Memory B cell (primary cell): Measurements from ENCODE around the gene ROBO1.

Experiments
- ATAC-seq: fragments of 150-1000 bp; cut with Tn5 transposase; 2 replicates; pipeline ENCODE4 v1.10.0; 2021; ENCODE audit warnings: low read depth, mild to moderate bottlenecking, moderate library complexity
- DNase-seq, 2 donors: peaks; one replicate each; pipeline ENCODE4 v3.0.0; 2022; ENCODE audit warnings: low spot score in 2 of 2
- H3K27ac Mint-ChIP-seq: one replicate; pipeline ENCODE4 v1.8.0; 2022; ENCODE audit warnings: mild to moderate bottlenecking, moderate library complexity, mixed read lengths
- H3K27me3 Mint-ChIP-seq: one replicate; pipeline ENCODE4 v1.8.0; 2022; ENCODE audit warnings: mixed read lengths
- H3K36me3 Mint-ChIP-seq: one replicate; pipeline ENCODE4 v1.8.0; 2022; ENCODE audit warnings: mild to moderate bottlenecking, mixed read lengths
- H3K4me1 Mint-ChIP-seq: one replicate; pipeline ENCODE4 v1.8.0; 2022; ENCODE audit warnings: mixed read lengths
- H3K4me3 Mint-ChIP-seq: one replicate; pipeline ENCODE4 v1.8.0; 2022; ENCODE audit warnings: mild to moderate bottlenecking, moderate library complexity, mixed read lengths
- H3K9me3 Mint-ChIP-seq: one replicate; pipeline ENCODE4 v1.8.0; 2022; ENCODE audit warnings: mixed read lengths

The ROBO1 gene

GRCh38 chr3:78992400-78992799 is 775.4 kb downstream of the ROBO1 start:
- ATAC-seq = no peak

DNA sequence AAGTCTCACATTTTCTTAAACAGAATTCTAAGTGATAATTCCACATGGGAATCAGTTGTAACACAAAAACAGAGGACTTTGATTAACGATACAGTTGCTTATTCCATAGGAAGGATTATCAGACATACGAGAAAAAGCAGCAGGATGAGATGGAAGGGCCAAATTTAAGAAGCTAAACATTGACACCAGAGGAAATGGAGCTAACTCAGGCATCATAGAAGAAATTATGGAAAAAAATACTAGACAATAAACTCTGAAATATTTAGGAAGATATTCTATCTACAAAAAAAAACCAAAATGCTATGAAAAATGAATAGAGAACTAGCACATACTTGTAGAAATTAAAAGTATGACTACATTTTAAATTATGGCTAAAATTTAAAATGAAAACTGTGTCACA is 776.1 kb downstream of the ROBO1 start:
- no peaks in the 10 kb centered on the region for H3K4me1 Mint-ChIP-seq
- H3K4me3 Mint-ChIP-seq = no peak overlapping the region
- no peaks in the 10 kb centered on the region for H3K36me3 Mint-ChIP-seq
- H3K27me3 Mint-ChIP-seq = no peaks in the 10 kb centered on the region
- DNase-seq (no peak), ATAC-seq (no peak)
- H3K9me3 Mint-ChIP-seq = peaks cover 8% of the 10 kb centered on the region
- H3K27ac Mint-ChIP-seq = no peak overlapping the region

More at GRCh38 chr3:78992400-78992799, 775.4 kb downstream of the ROBO1 start:
- H3K36me3 Mint-ChIP-seq = no peaks in the 10 kb centered on the region
- DNase-seq = no peak
- H3K4me3 Mint-ChIP-seq = no peak overlapping the region
- H3K9me3 Mint-ChIP-seq = peaks cover 8% of the 10 kb centered on the region
- H3K27ac Mint-ChIP-seq = no peak overlapping the region
- H3K27me3 Mint-ChIP-seq = no peaks in the 10 kb centered on the region
- no peaks in the 10 kb centered on the region for H3K4me1 Mint-ChIP-seq

- no peak overlapping the region for H3K27ac Mint-ChIP-seq
- DNase-seq = no peak
- H3K4me1 Mint-ChIP-seq = no peaks in the 10 kb centered on the region
- ATAC-seq = no peak
- no peaks in the 10 kb centered on the region for H3K36me3 Mint-ChIP-seq
- H3K9me3 Mint-ChIP-seq = peaks cover 2% of the 10 kb centered on the region
- no peak overlapping the region for H3K4me3 Mint-ChIP-seq
- no peaks in the 10 kb centered on the region for H3K27me3 Mint-ChIP-seq
These were observed 777.6 kb downstream of the ROBO1 start for GRCh38 chr3:78990156-78990555.

GRCh38 chr3:78988324-78988723 is 779.5 kb downstream of the ROBO1 start:
- no peaks in the 10 kb centered on the region for H3K27me3 Mint-ChIP-seq
- no peaks in the 10 kb centered on the region for H3K36me3 Mint-ChIP-seq
- ATAC-seq = no peak

DNA sequence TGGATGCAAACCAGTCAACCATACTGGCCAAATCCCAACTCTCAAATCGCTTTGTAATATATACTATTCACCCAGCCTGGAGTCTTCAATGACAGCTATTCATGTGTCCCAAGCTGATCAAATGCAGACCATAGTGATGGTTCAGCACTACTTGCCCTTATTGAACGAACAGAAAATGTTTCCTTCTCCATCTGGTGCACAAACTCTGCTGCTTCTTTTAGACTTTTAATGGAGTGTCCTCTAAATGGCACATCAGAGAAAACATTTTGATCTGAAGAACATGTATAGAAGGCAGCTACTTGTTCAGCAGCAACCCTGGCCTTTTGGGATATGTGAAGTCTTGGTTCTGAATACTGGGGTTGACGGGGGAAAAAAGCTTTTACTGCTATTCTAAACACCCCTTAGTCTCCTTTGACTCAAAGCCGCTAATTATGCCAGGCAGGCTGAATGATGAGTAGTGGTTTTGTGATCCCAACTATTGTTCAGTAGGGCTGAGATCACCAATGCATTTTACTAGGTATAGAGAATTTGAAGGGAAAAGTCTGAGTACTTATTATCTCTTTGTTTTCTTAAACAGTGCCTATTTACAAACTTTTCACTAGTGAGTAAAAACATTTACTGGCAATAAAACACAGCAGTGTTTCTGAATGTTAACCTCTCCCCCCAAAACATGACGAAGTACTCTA is 781.2 kb downstream of the ROBO1 start:
- DNase-seq = no peak
- Mint-ChIP-seq H3K4me1 (no peaks in the 10 kb centered on the region), H3K4me3 (no peak overlapping the region), H3K27me3 (no peaks in the 10 kb centered on the region), H3K36me3 (no peaks in the 10 kb centered on the region), H3K9me3 (peaks cover 4% of the 10 kb centered on the region), H3K27ac (no peak overlapping the region)
- ATAC-seq = no peak

More at GRCh38 chr3:78988324-78988723, 779.5 kb downstream of the ROBO1 start:
- peaks cover 2% of the 10 kb centered on the region for H3K9me3 Mint-ChIP-seq
- no peak overlapping the region for H3K27ac Mint-ChIP-seq
- H3K4me3 Mint-ChIP-seq = no peak overlapping the region
- no peaks in the 10 kb centered on the region for H3K4me1 Mint-ChIP-seq
- no peak for DNase-seq

- Mint-ChIP-seq H3K4me1 (no peaks in the 10 kb centered on the region), H3K27ac (no peak overlapping the region), H3K27me3 (no peaks in the 10 kb centered on the region), H3K36me3 (no peaks in the 10 kb centered on the region), H3K9me3 (peaks cover 3% of the 10 kb centered on the region), H3K4me3 (no peak overlapping the region)
- DNase-seq (no peak), ATAC-seq (no peak)
These were observed 781.8 kb downstream of the ROBO1 start for GRCh38 chr3:78985981-78986380.

DNA sequence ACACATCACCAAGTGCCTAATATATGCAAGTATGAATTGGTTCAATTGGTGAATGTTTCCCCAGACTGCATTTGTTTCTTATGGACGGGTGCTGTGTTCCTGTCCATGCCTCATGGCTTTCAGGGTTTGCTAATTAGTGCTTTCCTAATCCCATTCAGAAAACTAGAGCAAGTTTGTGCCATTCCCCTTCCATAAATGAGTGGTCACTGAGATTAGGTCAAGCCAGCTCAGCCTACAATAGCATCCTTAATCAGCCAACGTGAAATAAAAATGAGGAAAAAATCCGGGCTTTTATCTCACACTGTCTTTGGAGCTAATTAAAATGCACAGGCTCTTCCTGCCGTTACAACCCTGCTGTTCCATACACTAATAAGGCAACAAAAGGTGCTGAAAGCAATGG is 788.8 kb downstream of the ROBO1 start:
- Mint-ChIP-seq H3K4me3 (no peak overlapping the region), H3K4me1 (no peaks in the 10 kb centered on the region), H3K27ac (no peak overlapping the region), H3K9me3 (peaks cover 3% of the 10 kb centered on the region), H3K36me3 (no peaks in the 10 kb centered on the region), H3K27me3 (no peaks in the 10 kb centered on the region)
- ATAC-seq = no peak
- no peak for DNase-seq

DNA sequence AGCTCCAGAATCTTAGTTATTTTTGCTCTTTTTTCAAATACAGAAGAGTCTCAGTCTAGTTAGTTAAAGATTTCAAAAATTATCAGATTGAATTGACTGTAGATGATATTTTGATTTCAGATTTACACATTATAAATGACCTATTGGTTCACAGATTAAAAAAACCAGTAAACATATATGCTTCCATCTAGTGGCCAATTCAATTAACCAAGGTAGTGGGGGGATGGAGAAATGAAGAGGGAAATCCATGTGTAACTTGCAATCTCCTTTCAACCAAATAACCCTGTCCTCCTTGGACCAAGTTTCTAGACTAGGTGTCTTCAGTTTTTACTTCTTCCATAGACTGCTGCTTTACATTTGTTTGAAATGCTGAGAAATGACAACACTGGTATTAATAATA is 789.8 kb downstream of the ROBO1 start:
- DNase-seq = no peak
- Mint-ChIP-seq H3K4me1 (no peaks in the 10 kb centered on the region), H3K36me3 (no peaks in the 10 kb centered on the region), H3K4me3 (no peak overlapping the region), H3K27me3 (no peaks in the 10 kb centered on the region), H3K27ac (no peak overlapping the region), H3K9me3 (peaks cover 4% of the 10 kb centered on the region)
- no peak for ATAC-seq

GRCh38 chr3:78977073-78977472 is 790.7 kb downstream of the ROBO1 start:
- no peak overlapping the region for H3K27ac Mint-ChIP-seq
- H3K9me3 Mint-ChIP-seq = peaks cover 2% of the 10 kb centered on the region
- H3K36me3 Mint-ChIP-seq = no peaks in the 10 kb centered on the region
- H3K4me1 Mint-ChIP-seq = no peaks in the 10 kb centered on the region
- H3K4me3 Mint-ChIP-seq = no peak overlapping the region
- ATAC-seq (no peak), DNase-seq (no peak)
- no peaks in the 10 kb centered on the region for H3K27me3 Mint-ChIP-seq

DNA sequence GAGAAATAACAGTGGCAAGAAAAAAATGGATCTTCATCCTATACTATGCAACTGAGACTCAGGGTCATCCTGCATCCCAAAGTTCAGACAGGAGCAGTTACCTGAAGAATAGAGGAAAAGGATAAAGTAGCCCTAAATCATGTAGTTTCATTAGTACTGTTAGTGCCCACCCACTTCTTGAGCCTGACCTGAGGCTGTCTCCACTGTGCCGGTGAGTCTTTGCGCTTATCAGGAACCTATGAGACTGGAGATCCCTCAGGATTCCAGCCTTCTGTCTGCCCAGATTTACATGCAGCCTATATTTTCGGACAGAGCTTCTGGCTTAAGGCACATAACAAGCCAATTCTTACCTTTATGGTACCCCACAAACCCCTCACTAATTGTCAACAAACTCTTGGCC is 791.6 kb downstream of the ROBO1 start:
- no peak for ATAC-seq
- DNase-seq = no peak
- Mint-ChIP-seq H3K9me3 (peaks cover 1% of the 10 kb centered on the region), H3K4me3 (no peak overlapping the region), H3K27ac (no peak overlapping the region), H3K36me3 (no peaks in the 10 kb centered on the region), H3K4me1 (no peaks in the 10 kb centered on the region), H3K27me3 (no peaks in the 10 kb centered on the region)

DNA sequence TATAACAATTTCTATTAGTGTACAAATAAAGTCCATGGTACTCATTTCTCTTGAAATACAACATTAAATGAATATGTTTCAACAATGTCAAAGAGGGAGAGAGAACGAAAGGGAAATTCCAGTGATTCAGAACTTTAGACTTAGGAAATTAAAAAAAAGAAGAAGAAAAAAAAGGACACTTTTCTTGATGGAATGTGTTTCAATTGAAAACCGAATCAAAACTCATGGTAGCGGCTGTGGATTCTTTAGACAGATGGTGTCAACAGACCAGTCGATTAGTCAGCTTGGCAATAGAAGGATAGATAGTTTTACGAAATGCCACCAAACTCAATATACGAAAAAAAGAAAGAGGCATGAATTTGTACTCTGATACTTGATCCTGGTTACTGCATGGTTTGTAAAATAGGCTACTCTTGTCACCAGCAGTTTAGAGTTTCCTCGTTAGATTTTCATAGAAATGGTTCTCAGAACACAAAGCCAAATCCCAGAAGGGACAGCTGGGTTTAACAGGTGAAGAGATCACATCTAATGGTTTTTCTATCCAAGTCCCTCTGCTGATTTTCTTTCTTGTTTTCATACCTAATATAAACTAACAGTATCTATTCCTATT is 793.5 kb downstream of the ROBO1 start:
- Mint-ChIP-seq H3K9me3 (peaks cover 1% of the 10 kb centered on the region), H3K27me3 (no peaks in the 10 kb centered on the region)
- no peak for DNase-seq

GRCh38 chr3:78972617-78973301 is 795.0 kb downstream of the ROBO1 start:
- Mint-ChIP-seq H3K36me3 (no peaks in the 10 kb centered on the region), H3K4me1 (no peaks in the 10 kb centered on the region), H3K27me3 (no peaks in the 10 kb centered on the region), H3K9me3 (peaks cover 1% of the 10 kb centered on the region), H3K27ac (no peak overlapping the region), H3K4me3 (no peak overlapping the region)
- DNase-seq = no peak
- ATAC-seq = no peak

More for the DNA sequence above, 793.5 kb downstream of the ROBO1 start:
- Mint-ChIP-seq H3K4me1 (no peaks in the 10 kb centered on the region), H3K36me3 (no peaks in the 10 kb centered on the region), H3K4me3 (no peak overlapping the region), H3K27ac (no peak overlapping the region)
- no peak for ATAC-seq

DNA sequence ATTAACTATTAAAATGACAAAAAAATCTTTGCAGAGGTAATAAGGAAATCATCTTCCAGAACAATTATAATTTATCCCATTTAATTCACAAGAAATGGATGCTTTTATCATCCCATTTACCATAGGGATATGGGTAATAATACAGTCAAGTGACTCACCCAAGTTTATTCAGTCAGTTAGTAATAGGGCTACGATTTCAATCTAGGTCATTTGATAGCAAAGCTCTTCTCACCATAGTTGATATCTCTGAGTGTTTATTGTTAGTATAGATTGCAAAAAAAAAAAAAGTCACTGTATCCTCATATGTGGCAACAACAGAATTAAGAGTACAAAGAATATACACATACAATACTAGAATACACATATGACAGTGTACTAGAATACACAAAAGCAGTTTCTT is 797.1 kb downstream of the ROBO1 start:
- H3K4me1 Mint-ChIP-seq = no peaks in the 10 kb centered on the region
- ATAC-seq = no peak
- no peak overlapping the region for H3K27ac Mint-ChIP-seq
- H3K4me3 Mint-ChIP-seq = no peak overlapping the region
- H3K36me3 Mint-ChIP-seq = no peaks in the 10 kb centered on the region
- no peak for DNase-seq
- H3K9me3 Mint-ChIP-seq = peaks cover 1% of the 10 kb centered on the region
- no peaks in the 10 kb centered on the region for H3K27me3 Mint-ChIP-seq

- H3K9me3 Mint-ChIP-seq = peaks cover 1% of the 10 kb centered on the region
- no peaks in the 10 kb centered on the region for H3K36me3 Mint-ChIP-seq
- H3K27ac Mint-ChIP-seq = no peak overlapping the region
These were observed 798.3 kb downstream of the ROBO1 start for GRCh38 chr3:78969483-78969882.

More at GRCh38 chr3:78969483-78969882, 798.3 kb downstream of the ROBO1 start:
- H3K4me3 Mint-ChIP-seq = no peak overlapping the region
- no peaks in the 10 kb centered on the region for H3K4me1 Mint-ChIP-seq
- no peak for ATAC-seq
- H3K27me3 Mint-ChIP-seq = no peaks in the 10 kb centered on the region
- no peak for DNase-seq
